Mucosa of descending colon (tissue), 3 donors: ENCODE measurements around the gene CTNNA3. TPM values are rescaled to one million over a fixed set of nuclear protein-coding genes. Genes with fewer than 3 reads are reported as not detected.

Experiments used
- ATAC-seq: fragments of 200-7000 bp; cut with Tn5 transposase; one replicate; pipeline ENCODE4 v1.9.1; 2020; ENCODE audit warnings: mild to moderate bottlenecking, moderate library complexity
- DNase-seq, 3 donors: peaks; one replicate each; pipeline ENCODE4 v3.0.0-alpha.2; 2020
- H3K36me3 ChIP-seq: fragments of 200-600 bp; one replicate; pipeline ENCODE4 v1.8.0; 2021; ENCODE audit warnings: low read depth, mild to moderate bottlenecking
- H3K4me1 ChIP-seq: fragments of 200-600 bp; one replicate; pipeline ENCODE4 v1.8.0; 2021; ENCODE audit warnings: low read depth, mild to moderate bottlenecking
- H3K4me3 ChIP-seq: fragments of 200-600 bp; one replicate; pipeline ENCODE4 v1.8.0; 2021; ENCODE audit warnings: mild to moderate bottlenecking
- H3K9me3 ChIP-seq: fragments of 200-600 bp; one replicate; pipeline ENCODE4 v1.8.0; 2021; ENCODE audit warnings: mild to moderate bottlenecking
- CTCF ChIP-seq: fragments of 200-600 bp; IDR thresholded peaks from one replicate; pipeline ENCODE4 v1.8.0; 2022; ENCODE audit warnings: antibody characterized with exemption, mild to moderate bottlenecking
- intact Hi-C, 2 donors: fragments of 100-400 bp; cut with DNase I in 1 of 2; cut with micrococcal nuclease in 1 of 2; formaldehyde crosslinking; loops; one replicate each; pipeline versions ENCODE4 v1.11.0 to v1.11.1; 2022; cut with DNase I, micrococcal nuclease
- total RNA-seq, 3 donors: library from RNA; stranded (reverse); fragmentation: NEBNext Ultra II Directional in 2 of 3; extraction: Animal tissue kit (Norgen Biotek cat#: 25700) in 2 of 3; gene quantifications; one replicate each; pipeline versions ENCODE4 v1.2.1 to v1.2.4, GENCODE V29; 2021 to 2023
- donor health status: DM: no; HTN: no; CAD: no; lungs with moderate emphysema.
- donor health status: DM: no; HTN: no; CAD: no.
- donor health status: DM: no; HTN: yes; CAD: no.

The CTNNA3 gene
- total RNA-seq, 3 donors from 2014 or later, result 0.52 to 7.5 (median 0.70) TPM

DNA sequence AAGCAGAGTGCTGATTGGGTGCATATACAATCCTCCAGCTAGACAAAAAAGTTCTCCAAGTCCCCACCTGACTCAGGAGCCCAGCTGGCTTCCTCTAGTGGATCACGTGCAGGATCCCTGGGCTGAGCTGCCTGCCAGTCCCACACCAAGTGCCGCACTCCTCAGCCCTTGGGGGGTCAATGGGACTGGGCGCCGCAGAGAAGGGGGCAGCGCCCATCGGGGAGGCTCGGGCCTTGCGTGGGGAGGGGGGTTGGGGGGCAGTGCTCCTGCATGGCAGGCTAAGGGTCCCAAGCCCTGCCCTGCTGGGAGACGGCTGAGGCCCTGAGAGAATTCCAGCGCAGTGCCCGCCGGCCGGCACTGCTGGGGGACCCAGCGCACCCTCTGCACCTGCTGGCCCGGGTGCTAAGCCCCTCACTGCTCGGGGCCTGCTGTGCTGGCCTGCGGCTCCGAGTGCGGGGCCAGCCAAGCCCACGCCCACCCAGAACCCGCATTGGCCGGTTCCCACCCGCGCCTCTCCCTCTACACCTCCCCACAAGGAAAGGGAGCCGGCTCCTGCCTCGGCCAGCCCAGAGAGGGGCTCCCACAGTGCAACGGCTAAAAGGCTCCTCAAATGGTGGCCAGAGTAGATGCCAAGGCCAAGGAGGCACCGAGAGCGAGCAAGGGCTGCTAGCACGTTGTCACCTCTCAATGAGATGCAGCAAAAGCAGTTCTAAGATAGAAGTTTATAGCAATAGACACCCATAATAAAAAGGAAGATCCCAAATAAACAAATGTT lies 1044.5 kb downstream of the CTNNA3 start:
- H3K9me3 ChIP-seq, result peaks cover 6% of the 10 kb centered on the region
- no peaks in the 10 kb centered on the region for H3K36me3 ChIP-seq
- intact Hi-C loops, result no loop called here
- no peak for DNase-seq
- TF ChIP-seq CTCF, result no peak
- no peak for ATAC-seq
- H3K4me1 ChIP-seq, result no peaks in the 10 kb centered on the region
- no peak overlapping the region for H3K4me3 ChIP-seq

DNA sequence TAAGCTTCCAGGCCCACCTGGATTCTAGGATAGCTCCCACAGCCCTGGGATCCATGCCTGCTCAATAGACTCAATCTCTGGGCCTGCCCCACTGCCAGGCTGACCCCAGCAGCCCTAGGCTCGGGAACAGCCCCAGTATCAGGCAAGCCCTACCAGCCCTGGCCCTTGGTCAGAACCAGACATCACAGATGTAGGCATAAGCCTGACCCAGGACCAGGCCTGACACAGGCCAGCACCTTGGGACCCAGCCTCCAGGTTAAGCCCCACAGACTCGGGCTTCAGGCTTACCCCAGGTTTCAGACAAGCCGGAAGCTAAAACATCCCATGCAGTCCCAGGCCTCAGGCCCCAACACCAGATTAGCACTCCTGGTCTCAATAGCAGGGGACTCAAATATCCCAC lies 1046.4 kb downstream of the CTNNA3 start:
- no peaks in the 10 kb centered on the region for H3K36me3 ChIP-seq
- H3K9me3 ChIP-seq, result peaks cover 6% of the 10 kb centered on the region
- DNase-seq, result no peak
- no peak overlapping the region for H3K4me3 ChIP-seq
- no peaks in the 10 kb centered on the region for H3K4me1 ChIP-seq
- no peak for ATAC-seq
- intact Hi-C loops, result no loop called here
- no peak for TF ChIP-seq CTCF

GRCh38 chr10:66642217-66642616 lies 1053.8 kb downstream of the CTNNA3 start:
- Histone ChIP-seq H3K4me3 (no peak overlapping the region), H3K4me1 (no peaks in the 10 kb centered on the region), H3K9me3 (no peaks in the 10 kb centered on the region), H3K36me3 (no peaks in the 10 kb centered on the region)
- ATAC-seq (no peak), DNase-seq (no peak)
- no peak for TF ChIP-seq CTCF
- intact Hi-C loops, result no loop called here

GRCh38 chr10:66639371-66639770 lies 1056.6 kb downstream of the CTNNA3 start:
- intact Hi-C loops, result no loop called here
- Histone ChIP-seq H3K9me3 (no peaks in the 10 kb centered on the region), H3K4me1 (no peaks in the 10 kb centered on the region), H3K36me3 (no peaks in the 10 kb centered on the region), H3K4me3 (no peak overlapping the region)
- ATAC-seq, result no peak
- no peak for DNase-seq
- no peak for TF ChIP-seq CTCF

DNA sequence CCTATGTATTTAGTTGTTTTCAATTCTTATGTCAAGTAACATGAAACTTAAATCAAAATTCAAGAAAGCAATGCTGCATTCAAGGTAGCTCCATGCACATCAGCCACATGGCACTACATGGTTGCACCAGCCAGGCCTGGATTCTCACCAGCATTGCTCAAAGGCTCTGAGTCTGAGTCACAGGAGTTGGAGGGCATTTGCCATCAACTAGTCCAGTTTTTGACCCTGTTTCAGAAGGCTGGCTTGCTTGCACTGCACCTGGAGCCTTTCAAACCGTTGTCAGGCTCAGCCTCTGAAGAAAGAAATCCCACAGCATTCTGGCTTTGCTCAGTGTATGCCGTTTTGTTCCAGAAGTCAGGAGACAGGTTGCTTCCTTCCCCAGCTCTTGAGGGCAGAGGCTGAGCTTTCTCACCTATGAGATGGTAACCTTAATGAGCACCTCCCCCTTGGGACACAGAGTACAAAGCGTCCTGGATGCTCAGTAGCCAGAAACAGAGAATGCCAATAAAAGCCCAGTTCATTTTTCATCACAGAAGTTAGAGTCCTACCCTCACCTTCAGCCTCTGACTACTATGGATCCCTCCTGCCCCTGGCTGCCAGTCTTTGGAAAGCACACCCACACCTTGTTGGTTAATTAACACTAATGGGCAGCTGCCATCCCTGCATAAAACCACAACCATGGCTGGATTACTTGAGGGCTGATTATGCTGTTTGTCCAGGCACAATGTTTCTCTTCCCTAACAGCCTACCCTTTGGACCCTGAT lies 1058.5 kb downstream of the CTNNA3 start:
- TF ChIP-seq CTCF, result no peak
- ATAC-seq (peak; percentile 49), DNase-seq (peak in 1 of 3 donors; percentile 1)
- Histone ChIP-seq H3K4me1 (no peaks in the 10 kb centered on the region), H3K36me3 (no peaks in the 10 kb centered on the region), H3K9me3 (no peaks in the 10 kb centered on the region), H3K4me3 (no peak overlapping the region)
- intact Hi-C loops, result no loop called here
